Liver (tissue), 9 donors: ENCODE measurements around the gene NR2F1. TPM values are rescaled to one million over a fixed set of nuclear protein-coding genes. Genes with fewer than 3 reads are reported as not detected.
A peak's percentile ranks its signal among the peaks of the same experiment; 100 is the strongest.

Experiments used
- DNase-seq: peaks from one replicate; pipeline ENCODE4 v3.0.0-alpha.2; 2017; ENCODE audit warnings: low spot score
- H3K27ac ChIP-seq, 2 donors: one replicate each; pipeline ENCODE4 v1.7.0; 2013; ENCODE audit warnings: inconsistent platforms in 2 of 2, low read length in 2 of 2, control low read depth in 1 of 2, low read depth in 1 of 2, mild to moderate bottlenecking in 1 of 2
- H3K27me3 ChIP-seq, 4 donors: one replicate each; pipeline versions ENCODE4 v1.6.1 to v1.7.0; 2013; ENCODE audit warnings: low read length in 3 of 4, inconsistent platforms in 1 of 4, mild to moderate bottlenecking in 1 of 4, moderate library complexity in 1 of 4; ENCODE audit not compliant: control insufficient read depth in 4 of 4, insufficient read depth in 4 of 4
- H3K36me3 ChIP-seq, 4 donors: one replicate each; pipeline versions ENCODE4 v1.6.1 to v1.7.0; 2013; ENCODE audit warnings: low read length in 3 of 4, mild to moderate bottlenecking in 3 of 4, low read depth in 1 of 4, moderate library complexity in 1 of 4; ENCODE audit not compliant: control insufficient read depth in 4 of 4, insufficient read depth in 3 of 4
- H3K4me1 ChIP-seq, 4 donors: one replicate each; pipeline versions ENCODE4 v1.6.1 to v1.7.0; 2013; ENCODE audit warnings: low read length in 3 of 4, mild to moderate bottlenecking in 3 of 4, moderate library complexity in 1 of 4; ENCODE audit not compliant: control insufficient read depth in 4 of 4, insufficient read depth in 4 of 4
- H3K4me3 ChIP-seq, 3 donors: one replicate each; pipeline versions ENCODE4 v1.6.1 to v1.7.0; 2013; ENCODE audit warnings: low read length in 3 of 3, control low read depth in 1 of 3, low read depth in 1 of 3, mild to moderate bottlenecking in 1 of 3
- H3K9ac ChIP-seq, 2 donors: one replicate each; pipeline ENCODE4 v1.7.0; 2013; ENCODE audit warnings: low read length in 2 of 2, mild to moderate bottlenecking in 2 of 2, moderate library complexity in 2 of 2, control low read depth in 1 of 2, low read depth in 1 of 2
- H3K9me3 ChIP-seq, 4 donors: one replicate each; pipeline versions ENCODE4 v1.6.1 to v1.7.0; 2013; ENCODE audit warnings: low read length in 3 of 4; ENCODE audit not compliant: control insufficient read depth in 4 of 4
- CTCF ChIP-seq: fragments of 150-350 bp; IDR thresholded peaks from 2 replicates; pipeline ENCODE4 v1.5.1; 2017; ENCODE audit warnings: improper control_type of control experiment, low read depth, low read length; ENCODE audit not compliant: missing input control
- FOXA1 ChIP-seq: IDR thresholded peaks from 2 replicates; pipeline ENCODE4 v1.6.1; 2016; ENCODE audit warnings: antibody characterized with exemption
- FOXA2 ChIP-seq: IDR thresholded peaks from 2 replicates; pipeline ENCODE4 v1.6.1; 2016; ENCODE audit warnings: antibody characterized with exemption
- GABPA ChIP-seq, 2 donors: IDR thresholded peaks in 1 of 2; conservative IDR thresholded peaks in 1 of 2; 2 replicates each; pipeline ENCODE4 v1.6.1; 2016; ENCODE audit warnings: antibody characterized with exemption in 2 of 2, mild to moderate bottlenecking in 1 of 2, moderate library complexity in 1 of 2
- HNF4A ChIP-seq, 2 donors: conservative IDR thresholded peaks; 2 replicates each; pipeline ENCODE4 v1.6.1; 2016; ENCODE audit warnings: antibody characterized with exemption in 2 of 2, mild to moderate bottlenecking in 2 of 2
- HNF4G ChIP-seq: IDR thresholded peaks from 2 replicates; pipeline ENCODE4 v1.6.1; 2016; ENCODE audit warnings: antibody characterized with exemption
- JUND ChIP-seq, 2 donors: IDR thresholded peaks; 2 replicates each; pipeline ENCODE4 v1.6.1; 2016; ENCODE audit warnings: antibody characterized with exemption in 2 of 2
- MAX ChIP-seq: IDR thresholded peaks from 2 replicates; pipeline ENCODE4 v1.6.1; 2016; ENCODE audit warnings: antibody characterized with exemption
- NR2F2 ChIP-seq: IDR thresholded peaks from 2 replicates; pipeline ENCODE4 v1.6.1; 2016; ENCODE audit warnings: antibody characterized with exemption
- REST ChIP-seq: IDR thresholded peaks from 2 replicates; pipeline ENCODE4 v1.6.1; 2016; ENCODE audit warnings: antibody characterized with exemption, mild to moderate bottlenecking
- RXRA ChIP-seq, 2 donors: IDR thresholded peaks; 2 replicates each; pipeline ENCODE4 v1.6.1; 2017 to 2018; ENCODE audit warnings: antibody characterized with exemption in 2 of 2, mild to moderate bottlenecking in 1 of 2
- SP1 ChIP-seq: IDR thresholded peaks from 2 replicates; pipeline ENCODE4 v1.6.1; 2018; ENCODE audit warnings: antibody characterized with exemption, mild to moderate bottlenecking
- TAF1 ChIP-seq: conservative IDR thresholded peaks from 2 replicates; pipeline ENCODE4 v1.6.1; 2016; ENCODE audit warnings: antibody characterized with exemption, mild to moderate bottlenecking
- YY1 ChIP-seq: IDR thresholded peaks from 2 replicates; pipeline ENCODE4 v1.6.1; 2016; ENCODE audit warnings: antibody characterized with exemption, mild to moderate bottlenecking
- ZBTB33 ChIP-seq: IDR thresholded peaks from 2 replicates; pipeline ENCODE4 v1.6.1; 2016; ENCODE audit warnings: antibody characterized with exemption
- WGBS: extraction: QIAGEN DNeasy Blood & Tissue Kit; methylation state at CpG from one replicate; pipeline ENCODE4 v1.1.7; 2013; 5-methylcytosine and 5-hydroxymethylcytosine counted together
- polyA plus RNA-seq, 2 donors: library from polyadenylated mRNA; stranded (reverse) in 1 of 2; unstranded in 1 of 2; fragments of 200-250 nt in 1 of 2; fragments of >200 nt in 1 of 2; fragmentation: Nextera tagmentation in 1 of 2; extraction: Ambion mirVana in 1 of 2; gene quantifications; one replicate each; pipeline versions ENCODE4 v1.2.1 to v1.2.3, GENCODE V29; 2013 to 2015
- total RNA-seq, 2 donors: library from RNA; depleted of rRNA; stranded (reverse); fragments of >200 nt; gene quantifications; one replicate each; pipeline ENCODE4 v1.2.3, GENCODE V29; 2014
- donor health status: healthy.
- donor health status: healthy.
- donor health status: healthy.
- donor health status: healthy.
- donor health status: healthy.

NR2F1 gene
- total and polyA plus RNA-seq, 4 donors: 3.9 to 13.0 (median 10.6) TPM

GRCh38 chr5:93587597-93588351 lies 4.8 kb downstream of the NR2F1 start (continued):
- TF ChIP-seq CTCF (no peak), FOXA1 (no peak), JUND (IDR thresholded peaks at IDR 0.05) (no peak)

GRCh38 chr5:93588352-93589151 lies 5.5 kb downstream of the NR2F1 start:
- no peaks in the 10 kb centered on the region for H3K36me3 ChIP-seq
- no peak overlapping the region for H3K9ac ChIP-seq
- peak overlapping the region in 2 of 3 donors; percentile 29 to 32 for H3K4me3 ChIP-seq
- H3K9me3 ChIP-seq: no peaks in the 10 kb centered on the region
- TF ChIP-seq GABPA (IDR thresholded peaks at IDR 0.05 in 1 of 2, conservative IDR thresholded peaks at IDR 0.05 in 1 of 2) (no peak), HNF4A (conservative IDR thresholded peaks at IDR 0.05) (no peak), REST (no peak), HNF4G (no peak), TAF1 (no peak)
- peaks cover 0 to 16% (median 7%) of the 10 kb centered on the region in 4 donors for H3K4me1 ChIP-seq
- WGBS: 56% methylated on average over 78 of the region's 78 CpGs
- H3K27ac ChIP-seq: no peak overlapping the region
- DNase-seq: peak; percentile 29
- H3K27me3 ChIP-seq: peaks cover 0 to 2% (median 0%) of the 10 kb centered on the region in 4 donors

- H3K9ac ChIP-seq: no peak overlapping the region
- no peak for DNase-seq
- peaks cover 0 to 2% (median 0%) of the 10 kb centered on the region in 4 donors for H3K27me3 ChIP-seq
- H3K9me3 ChIP-seq: no peaks in the 10 kb centered on the region
- 77% methylated on average over 6 of the region's 6 CpGs for WGBS
- H3K4me3 ChIP-seq: no peak overlapping the region
- no peak overlapping the region for H3K27ac ChIP-seq
- peaks cover 0 to 9% (median 3%) of the 10 kb centered on the region in 4 donors for H3K4me1 ChIP-seq
- no peaks in the 10 kb centered on the region for H3K36me3 ChIP-seq
- no peak for TF ChIP-seq RXRA (IDR thresholded peaks at IDR 0.05)
- no peak for TF ChIP-seq NR2F2
- TF ChIP-seq MAX: no peak
- TF ChIP-seq REST: no peak
- TF ChIP-seq FOXA2: no peak
- no peak for TF ChIP-seq ZBTB33
- TF ChIP-seq TAF1: no peak
- no peak for TF ChIP-seq YY1
- no peak for TF ChIP-seq HNF4G
- TF ChIP-seq FOXA1: no peak
- TF ChIP-seq SP1: no peak
These were observed 6.3 kb downstream of the NR2F1 start for GRCh38 chr5:93589152-93589828.
